ENCODE measurements around the gene PRDM5.

GRCh38 chr4:120667102-120667501 lies 255.4 kb downstream of the PRDM5 start:
- no peak for TF ChIP-seq CEBPB (IDR thresholded peaks at IDR 0.05; ENCODE audit: low read depth)
- no peak for TF ChIP-seq POLR2A (IDR thresholded peaks at IDR 0.05; ENCODE audit: borderline replicate concordance, extremely low read depth, insufficient read depth, insufficient read length)
- TF ChIP-seq CTCF (IDR thresholded peaks at IDR 0.05 in 2 of 3, conservative IDR thresholded peaks at IDR 0.05 in 1 of 3; ENCODE audit: borderline replicate concordance in 1 of 3, insufficient read depth in 1 of 3, low read depth in 2 of 3, low read length in 2 of 3), result no peak
- TF ChIP-seq EZH2 (IDR thresholded peaks at IDR 0.05), result no peak
- no peak for TF ChIP-seq EGR1 (IDR thresholded peaks at IDR 0.05; ENCODE audit: low read depth)
